B cell (primary cell): Measurements from ENCODE around the gene CPOX.

ENCODE experiments used
- EZH2 ChIP-seq: IDR thresholded peaks from 2 replicates; pipeline ENCODE4 v1.6.1; 2012; ENCODE audit warnings: borderline replicate concordance, low read depth, mild to moderate bottlenecking, moderate library complexity, low read length; ENCODE audit not compliant: insufficient read depth, poor library complexity, severe bottlenecking
- TF ChIP-seq, protein P1 (sequence below): fragments of 200-600 bp; IDR thresholded peaks from one replicate; pipeline ENCODE4 v1.8.0; 2022; ENCODE audit warnings: antibody characterized with exemption, mild to moderate bottlenecking

DNA sequence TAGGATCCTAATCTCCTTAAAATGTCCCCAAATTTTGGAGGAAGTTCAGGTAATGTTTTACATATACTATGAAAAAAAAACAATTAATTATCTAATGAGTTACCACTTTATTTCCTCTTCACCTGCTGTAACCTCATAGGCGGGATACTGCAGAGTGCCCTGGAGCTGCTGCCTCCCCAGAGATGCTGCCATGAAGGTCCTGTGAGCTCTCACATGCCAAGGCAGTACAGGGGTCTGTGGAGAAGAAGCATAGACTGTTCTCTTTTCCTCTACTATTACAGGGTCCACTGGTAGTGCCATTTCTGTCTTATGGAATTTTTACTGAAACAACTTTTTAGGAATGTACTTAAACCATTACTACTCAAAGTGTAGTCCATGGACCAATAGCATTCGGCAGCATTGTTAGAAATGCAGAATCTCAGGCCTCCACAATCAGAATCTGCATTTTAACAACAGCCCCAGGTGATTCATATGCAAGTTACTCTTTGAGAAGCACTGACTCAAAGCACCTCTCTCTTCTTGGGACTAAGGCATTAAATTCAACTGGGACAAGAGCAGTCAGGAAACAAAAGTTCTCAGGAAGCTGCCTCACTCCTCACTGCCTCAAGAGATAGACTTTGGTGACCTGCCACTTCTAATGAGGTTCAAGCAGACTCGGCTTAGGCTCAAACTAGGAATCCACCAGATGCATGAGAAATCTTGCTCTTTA, 30.3 kb upstream of the CPOX start:
- TF ChIP-seq, protein P1, sequence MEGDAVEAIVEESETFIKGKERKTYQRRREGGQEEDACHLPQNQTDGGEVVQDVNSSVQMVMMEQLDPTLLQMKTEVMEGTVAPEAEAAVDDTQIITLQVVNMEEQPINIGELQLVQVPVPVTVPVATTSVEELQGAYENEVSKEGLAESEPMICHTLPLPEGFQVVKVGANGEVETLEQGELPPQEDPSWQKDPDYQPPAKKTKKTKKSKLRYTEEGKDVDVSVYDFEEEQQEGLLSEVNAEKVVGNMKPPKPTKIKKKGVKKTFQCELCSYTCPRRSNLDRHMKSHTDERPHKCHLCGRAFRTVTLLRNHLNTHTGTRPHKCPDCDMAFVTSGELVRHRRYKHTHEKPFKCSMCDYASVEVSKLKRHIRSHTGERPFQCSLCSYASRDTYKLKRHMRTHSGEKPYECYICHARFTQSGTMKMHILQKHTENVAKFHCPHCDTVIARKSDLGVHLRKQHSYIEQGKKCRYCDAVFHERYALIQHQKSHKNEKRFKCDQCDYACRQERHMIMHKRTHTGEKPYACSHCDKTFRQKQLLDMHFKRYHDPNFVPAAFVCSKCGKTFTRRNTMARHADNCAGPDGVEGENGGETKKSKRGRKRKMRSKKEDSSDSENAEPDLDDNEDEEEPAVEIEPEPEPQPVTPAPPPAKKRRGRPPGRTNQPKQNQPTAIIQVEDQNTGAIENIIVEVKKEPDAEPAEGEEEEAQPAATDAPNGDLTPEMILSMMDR = no peak
- no peak for TF ChIP-seq EZH2
